ENCODE data around the gene MTA1.

DNA sequence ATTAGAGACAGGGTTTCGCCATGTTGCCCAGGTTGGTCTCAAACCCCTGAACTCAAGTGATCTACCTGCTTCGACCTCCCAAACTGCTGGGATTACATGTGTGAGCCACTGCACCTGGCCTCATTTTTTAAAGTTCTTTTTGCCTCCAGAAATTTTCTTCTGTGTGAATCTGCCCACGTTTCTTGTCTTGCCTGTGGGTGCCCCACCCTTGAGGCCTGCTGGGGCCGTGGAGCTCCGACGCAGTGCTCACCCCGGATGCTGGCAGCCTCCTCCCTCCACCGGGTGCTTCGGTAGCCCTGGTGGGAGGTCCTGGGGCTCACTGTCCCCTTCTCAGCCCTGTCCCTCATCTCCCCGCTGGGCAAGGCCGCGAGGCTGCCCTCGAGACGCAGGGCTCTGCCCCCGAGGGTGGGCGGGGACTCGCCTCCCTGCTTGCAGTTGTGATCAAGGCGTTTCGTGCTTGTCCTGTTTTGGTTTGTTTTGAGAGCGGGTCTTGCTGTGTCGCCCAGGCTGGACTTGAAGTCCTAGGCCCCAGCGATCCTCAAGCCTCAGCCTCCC lies 35.5 kb downstream of the MTA1 start:
- TF ChIP-seq EZH2phosphoT487 (IDR thresholded peaks at IDR 0.05; ENCODE audit: borderline replicate concordance, low read depth) (no peak), NFIC (IDR thresholded peaks at IDR 0.05; ENCODE audit: borderline replicate concordance) (no peak), RAD21 (IDR thresholded peaks at IDR 0.05; ENCODE audit: low read length) (no peak), JUND (IDR thresholded peaks at IDR 0.05) (no peak), ELF1 (IDR thresholded peaks at IDR 0.05) (no peak), POLR2AphosphoS5 (IDR thresholded peaks at IDR 0.05; ENCODE audit: low read depth, low read length) (no peak), SIN3A (IDR thresholded peaks at IDR 0.05; ENCODE audit: borderline replicate concordance, low read depth, low read length) (no peak), RXRA (IDR thresholded peaks at IDR 0.05; ENCODE audit: borderline replicate concordance, low read depth) (no peak)
- TF ChIP-seq, protein P1, sequence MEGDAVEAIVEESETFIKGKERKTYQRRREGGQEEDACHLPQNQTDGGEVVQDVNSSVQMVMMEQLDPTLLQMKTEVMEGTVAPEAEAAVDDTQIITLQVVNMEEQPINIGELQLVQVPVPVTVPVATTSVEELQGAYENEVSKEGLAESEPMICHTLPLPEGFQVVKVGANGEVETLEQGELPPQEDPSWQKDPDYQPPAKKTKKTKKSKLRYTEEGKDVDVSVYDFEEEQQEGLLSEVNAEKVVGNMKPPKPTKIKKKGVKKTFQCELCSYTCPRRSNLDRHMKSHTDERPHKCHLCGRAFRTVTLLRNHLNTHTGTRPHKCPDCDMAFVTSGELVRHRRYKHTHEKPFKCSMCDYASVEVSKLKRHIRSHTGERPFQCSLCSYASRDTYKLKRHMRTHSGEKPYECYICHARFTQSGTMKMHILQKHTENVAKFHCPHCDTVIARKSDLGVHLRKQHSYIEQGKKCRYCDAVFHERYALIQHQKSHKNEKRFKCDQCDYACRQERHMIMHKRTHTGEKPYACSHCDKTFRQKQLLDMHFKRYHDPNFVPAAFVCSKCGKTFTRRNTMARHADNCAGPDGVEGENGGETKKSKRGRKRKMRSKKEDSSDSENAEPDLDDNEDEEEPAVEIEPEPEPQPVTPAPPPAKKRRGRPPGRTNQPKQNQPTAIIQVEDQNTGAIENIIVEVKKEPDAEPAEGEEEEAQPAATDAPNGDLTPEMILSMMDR (IDR thresholded peaks at IDR 0.05), result no peak
- TF ChIP-seq, protein P2, sequence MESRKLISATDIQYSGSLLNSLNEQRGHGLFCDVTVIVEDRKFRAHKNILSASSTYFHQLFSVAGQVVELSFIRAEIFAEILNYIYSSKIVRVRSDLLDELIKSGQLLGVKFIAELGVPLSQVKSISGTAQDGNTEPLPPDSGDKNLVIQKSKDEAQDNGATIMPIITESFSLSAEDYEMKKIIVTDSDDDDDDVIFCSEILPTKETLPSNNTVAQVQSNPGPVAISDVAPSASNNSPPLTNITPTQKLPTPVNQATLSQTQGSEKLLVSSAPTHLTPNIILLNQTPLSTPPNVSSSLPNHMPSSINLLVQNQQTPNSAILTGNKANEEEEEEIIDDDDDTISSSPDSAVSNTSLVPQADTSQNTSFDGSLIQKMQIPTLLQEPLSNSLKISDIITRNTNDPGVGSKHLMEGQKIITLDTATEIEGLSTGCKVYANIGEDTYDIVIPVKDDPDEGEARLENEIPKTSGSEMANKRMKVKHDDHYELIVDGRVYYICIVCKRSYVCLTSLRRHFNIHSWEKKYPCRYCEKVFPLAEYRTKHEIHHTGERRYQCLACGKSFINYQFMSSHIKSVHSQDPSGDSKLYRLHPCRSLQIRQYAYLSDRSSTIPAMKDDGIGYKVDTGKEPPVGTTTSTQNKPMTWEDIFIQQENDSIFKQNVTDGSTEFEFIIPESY (IDR thresholded peaks at IDR 0.05; ENCODE audit: borderline replicate concordance, low read depth), result no peak
- TF ChIP-seq, protein P3, sequence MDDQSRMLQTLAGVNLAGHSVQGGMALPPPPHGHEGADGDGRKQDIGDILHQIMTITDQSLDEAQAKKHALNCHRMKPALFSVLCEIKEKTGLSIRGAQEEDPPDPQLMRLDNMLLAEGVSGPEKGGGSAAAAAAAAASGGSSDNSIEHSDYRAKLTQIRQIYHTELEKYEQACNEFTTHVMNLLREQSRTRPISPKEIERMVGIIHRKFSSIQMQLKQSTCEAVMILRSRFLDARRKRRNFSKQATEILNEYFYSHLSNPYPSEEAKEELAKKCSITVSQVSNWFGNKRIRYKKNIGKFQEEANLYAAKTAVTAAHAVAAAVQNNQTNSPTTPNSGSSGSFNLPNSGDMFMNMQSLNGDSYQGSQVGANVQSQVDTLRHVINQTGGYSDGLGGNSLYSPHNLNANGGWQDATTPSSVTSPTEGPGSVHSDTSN (IDR thresholded peaks at IDR 0.05), result no peak
